Glutamatergic neuron (in vitro differentiated cells): ENCODE data around the gene PTPRE. TPM values are rescaled to one million over a fixed set of nuclear protein-coding genes. Genes with fewer than 3 reads are reported as not detected.

Experiments
- DNase-seq: peaks from one replicate; pipeline ENCODE4 v3.0.0; 2022
- H3K27ac Mint-ChIP-seq: one replicate; pipeline ENCODE4 v1.8.0; 2020; ENCODE audit warnings: mild to moderate bottlenecking, mixed read lengths, inconsistent platforms; ENCODE audit not compliant: unreplicated experiment
- H3K27me3 Mint-ChIP-seq: one replicate; pipeline ENCODE4 v1.8.0; 2020; ENCODE audit warnings: mild to moderate bottlenecking, moderate library complexity, mixed read lengths, inconsistent platforms; ENCODE audit not compliant: unreplicated experiment
- H3K36me3 Mint-ChIP-seq: one replicate; pipeline ENCODE4 v1.8.0; 2020; ENCODE audit warnings: mild to moderate bottlenecking, mixed read lengths, inconsistent platforms; ENCODE audit not compliant: unreplicated experiment
- H3K4me1 Mint-ChIP-seq: one replicate; pipeline ENCODE4 v1.8.0; 2020; ENCODE audit warnings: mild to moderate bottlenecking, low read depth, mixed read lengths, inconsistent platforms; ENCODE audit not compliant: unreplicated experiment
- H3K4me3 Mint-ChIP-seq: one replicate; pipeline ENCODE4 v1.8.0; 2020; ENCODE audit warnings: mild to moderate bottlenecking, mixed read lengths, inconsistent platforms; ENCODE audit not compliant: unreplicated experiment
- H3K9me3 Mint-ChIP-seq: one replicate; pipeline ENCODE4 v1.8.0; 2020; ENCODE audit warnings: mild to moderate bottlenecking, moderate library complexity, mixed read lengths, inconsistent platforms; ENCODE audit not compliant: unreplicated experiment
- total RNA-seq: library from RNA; stranded (reverse); fragmentation: NEBNext Ultra II Directional; extraction: Animal tissue kit (Norgen Biotek cat#: 25700); gene quantifications from one replicate; pipeline ENCODE4 v1.2.1, GENCODE V29; 2021; ENCODE audit not compliant: unreplicated experiment
- TF ChIP-seq, protein P1 (sequence below): fragments of 200-600 bp; sonication (generic); IDR thresholded peaks from one replicate; pipeline ENCODE4 v1.5.0; 2021; ENCODE audit not compliant: partially characterized antibody, unreplicated experiment

Gene PTPRE
- total RNA-seq, 1 donor from 2014 or later, result 2.6 TPM

DNA sequence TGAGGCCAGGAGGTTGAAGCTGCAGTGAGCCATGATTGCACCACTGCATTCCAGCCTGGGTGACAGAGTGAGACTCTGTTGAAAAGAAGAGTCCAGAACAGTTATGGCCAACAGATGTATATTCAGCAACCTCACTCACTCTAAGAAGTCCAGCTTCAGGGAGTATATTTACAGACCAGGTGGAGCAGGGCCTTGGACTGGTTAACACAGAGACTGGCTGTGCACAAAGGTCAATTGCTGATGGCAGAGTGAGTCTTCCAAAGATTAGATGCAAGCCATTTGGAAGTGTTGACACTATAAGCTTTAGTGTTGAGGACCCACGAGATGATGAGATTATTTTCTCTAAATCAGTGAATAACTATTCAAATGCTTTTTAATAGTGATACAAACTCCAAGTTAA is 39.1 kb upstream of the PTPRE start:
- TF ChIP-seq, protein P1, sequence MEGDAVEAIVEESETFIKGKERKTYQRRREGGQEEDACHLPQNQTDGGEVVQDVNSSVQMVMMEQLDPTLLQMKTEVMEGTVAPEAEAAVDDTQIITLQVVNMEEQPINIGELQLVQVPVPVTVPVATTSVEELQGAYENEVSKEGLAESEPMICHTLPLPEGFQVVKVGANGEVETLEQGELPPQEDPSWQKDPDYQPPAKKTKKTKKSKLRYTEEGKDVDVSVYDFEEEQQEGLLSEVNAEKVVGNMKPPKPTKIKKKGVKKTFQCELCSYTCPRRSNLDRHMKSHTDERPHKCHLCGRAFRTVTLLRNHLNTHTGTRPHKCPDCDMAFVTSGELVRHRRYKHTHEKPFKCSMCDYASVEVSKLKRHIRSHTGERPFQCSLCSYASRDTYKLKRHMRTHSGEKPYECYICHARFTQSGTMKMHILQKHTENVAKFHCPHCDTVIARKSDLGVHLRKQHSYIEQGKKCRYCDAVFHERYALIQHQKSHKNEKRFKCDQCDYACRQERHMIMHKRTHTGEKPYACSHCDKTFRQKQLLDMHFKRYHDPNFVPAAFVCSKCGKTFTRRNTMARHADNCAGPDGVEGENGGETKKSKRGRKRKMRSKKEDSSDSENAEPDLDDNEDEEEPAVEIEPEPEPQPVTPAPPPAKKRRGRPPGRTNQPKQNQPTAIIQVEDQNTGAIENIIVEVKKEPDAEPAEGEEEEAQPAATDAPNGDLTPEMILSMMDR, result no peak
- Mint-ChIP-seq H3K27ac (no peak overlapping the region), H3K36me3 (peaks cover 24% of the 10 kb centered on the region), H3K4me1 (peaks cover 3% of the 10 kb centered on the region), H3K4me3 (no peak overlapping the region), H3K27me3 (peaks cover 2% of the 10 kb centered on the region), H3K9me3 (peaks cover 5% of the 10 kb centered on the region)
- DNase-seq, result no peak

DNA sequence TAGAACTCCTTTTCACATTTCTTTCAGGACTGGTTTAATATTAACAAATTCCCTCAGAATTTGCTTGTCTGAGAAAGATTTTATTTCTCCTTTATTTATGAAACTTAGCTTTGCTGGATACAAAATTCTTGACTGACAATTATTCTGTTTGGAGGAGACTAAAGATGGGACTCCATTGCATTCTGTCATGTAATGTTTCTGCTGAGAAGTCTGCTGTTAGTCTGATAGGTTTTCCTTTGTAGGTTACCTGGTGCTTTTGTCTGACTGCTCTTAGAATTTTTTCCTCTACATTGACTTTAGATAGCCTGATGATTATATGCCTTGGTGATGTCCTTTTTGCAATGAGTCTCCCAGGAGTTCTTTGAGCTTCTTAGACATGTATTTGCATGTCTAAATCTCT is 37.6 kb upstream of the PTPRE start:
- Mint-ChIP-seq H3K4me3 (no peak overlapping the region), H3K27me3 (peaks cover 2% of the 10 kb centered on the region), H3K4me1 (peaks cover 3% of the 10 kb centered on the region), H3K27ac (no peak overlapping the region), H3K9me3 (no peaks in the 10 kb centered on the region), H3K36me3 (peaks cover 9% of the 10 kb centered on the region)
- no peak for DNase-seq
- TF ChIP-seq, protein P1, result no peak

DNA sequence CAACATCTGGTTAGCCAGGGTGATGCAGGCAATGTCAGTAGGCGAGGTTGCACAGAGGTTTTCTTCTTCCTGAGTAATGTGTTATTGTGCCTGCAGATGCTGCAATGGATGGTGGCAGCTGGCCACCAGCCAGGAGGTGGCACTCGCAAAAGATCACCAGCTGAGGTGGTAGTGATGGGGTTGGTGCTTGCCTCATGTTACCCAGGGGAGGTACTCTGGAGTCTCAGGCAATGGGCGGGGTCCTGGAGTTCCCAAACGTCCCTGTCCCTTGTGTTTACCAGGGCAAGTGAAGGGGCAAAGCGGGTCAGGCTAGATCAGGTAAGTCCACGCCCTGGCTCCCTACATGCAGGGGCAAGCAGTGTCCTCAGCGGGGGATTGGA is 35.3 kb upstream of the PTPRE start:
- Mint-ChIP-seq H3K4me3 (no peak overlapping the region), H3K36me3 (peaks cover 8% of the 10 kb centered on the region), H3K4me1 (peaks cover 3% of the 10 kb centered on the region), H3K27ac (no peak overlapping the region), H3K9me3 (no peaks in the 10 kb centered on the region), H3K27me3 (peaks cover 2% of the 10 kb centered on the region)
- TF ChIP-seq, protein P1, result no peak
- no peak for DNase-seq

DNA sequence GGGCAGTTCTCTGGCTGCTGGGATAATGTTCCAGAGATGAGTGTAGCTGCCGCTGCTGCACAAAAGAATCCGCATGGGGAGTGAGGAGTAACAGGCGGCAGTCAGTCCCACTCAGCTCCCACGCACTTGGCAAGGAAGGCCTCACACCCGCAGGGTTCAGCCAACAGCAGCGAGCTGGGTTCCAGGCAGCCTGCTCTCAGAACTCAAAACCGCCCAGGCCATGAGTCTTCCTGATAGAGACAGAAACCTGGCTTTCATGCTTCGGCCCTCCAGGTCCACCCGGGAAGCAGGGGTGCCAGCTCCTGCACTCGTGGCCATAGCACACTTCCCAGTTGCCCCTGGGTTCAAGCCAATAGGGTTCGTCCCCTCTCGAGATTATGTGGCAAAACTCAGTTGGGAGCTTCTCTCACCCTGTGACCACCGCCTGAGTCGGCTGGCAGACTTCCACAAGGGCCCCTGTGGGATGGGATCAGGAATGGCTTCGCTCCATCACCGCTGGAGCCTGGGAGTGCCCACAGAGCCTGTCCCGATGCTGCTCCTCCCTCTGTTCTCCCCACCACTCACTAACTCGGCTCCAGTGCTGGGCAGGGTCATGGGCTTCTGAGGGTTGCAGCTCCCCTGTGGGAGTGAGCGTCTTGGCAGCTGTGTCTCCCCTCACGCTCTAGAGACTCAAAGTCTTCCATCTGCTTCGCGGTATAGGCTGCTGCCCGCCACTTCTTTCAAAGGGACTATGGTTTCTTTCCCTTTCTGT is 34.7 kb upstream of the PTPRE start:
- DNase-seq, result no peak
- Mint-ChIP-seq H3K9me3 (no peaks in the 10 kb centered on the region), H3K4me3 (no peak overlapping the region), H3K4me1 (peaks cover 3% of the 10 kb centered on the region), H3K27ac (peak overlapping the region; percentile 2), H3K27me3 (peaks cover 2% of the 10 kb centered on the region), H3K36me3 (peaks cover 8% of the 10 kb centered on the region)
- TF ChIP-seq, protein P1, result no peak

DNA sequence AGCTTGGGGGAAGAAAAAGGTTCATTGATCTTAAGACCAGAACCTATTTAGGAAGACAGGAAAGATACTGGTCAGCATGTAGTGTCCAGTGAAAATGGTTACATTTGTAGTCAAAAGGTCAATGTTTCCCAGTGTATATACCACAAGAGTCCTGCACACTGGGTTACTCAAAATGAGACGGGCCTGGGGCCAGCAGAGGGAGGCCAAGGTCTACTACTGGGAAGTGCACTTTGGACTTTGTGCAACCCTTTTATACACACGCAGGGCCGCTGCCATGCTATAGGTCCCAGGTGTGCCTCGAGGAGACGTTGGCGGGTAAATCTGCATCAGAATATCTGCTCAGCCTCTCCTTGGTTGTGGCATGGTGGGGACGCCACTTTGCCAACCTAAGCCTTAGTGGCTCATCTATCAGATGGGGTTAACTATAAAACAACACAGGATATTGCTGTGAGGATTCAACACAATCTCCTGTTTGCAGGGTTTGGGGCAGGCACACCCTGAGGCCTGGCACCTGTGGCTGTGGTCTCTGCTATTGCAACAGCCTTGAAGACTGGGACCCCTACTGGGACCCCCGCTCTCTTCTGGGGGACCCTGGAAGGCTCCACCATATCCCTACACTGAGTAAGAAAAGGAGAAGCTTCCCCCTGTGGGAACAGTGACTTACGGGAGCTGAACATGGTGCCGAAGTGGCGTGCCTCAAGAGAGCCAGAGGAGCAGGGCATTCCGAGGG is 33.9 kb upstream of the PTPRE start:
- Mint-ChIP-seq H3K27me3 (peaks cover 5% of the 10 kb centered on the region), H3K9me3 (no peaks in the 10 kb centered on the region), H3K27ac (peak overlapping the region; percentile 2), H3K36me3 (peaks cover 8% of the 10 kb centered on the region), H3K4me3 (no peak overlapping the region), H3K4me1 (peaks cover 3% of the 10 kb centered on the region)
- no peak for DNase-seq
- TF ChIP-seq, protein P1, result no peak
